PFSK-1 (cell line): Measurements from ENCODE around the gene FOXC1.

Experiments used
- FOXP2 ChIP-seq: optimal IDR thresholded peaks from 2 replicates; pipeline ENCODE3; 2011; ENCODE audit warnings: borderline replicate concordance, control low read depth, inconsistent platforms; ENCODE audit not compliant: insufficient read depth; ENCODE audit errors: extremely low read length, extremely low read depth
- POLR2AphosphoS5 ChIP-seq: IDR thresholded peaks from 2 replicates; pipeline ENCODE4 v1.6.1; 2012; ENCODE audit warnings: low read depth, mild to moderate bottlenecking, control low read depth, low read length, moderate library complexity
- TAF1 ChIP-seq: IDR thresholded peaks from 2 replicates; pipeline ENCODE4 v1.6.1; 2012; ENCODE audit warnings: low read length, control low read depth, borderline replicate concordance; ENCODE audit not compliant: insufficient read depth
- TF ChIP-seq, protein P1 (sequence below), 2 experiments: IDR thresholded peaks; 2 replicates each; pipeline versions ENCODE4 v1.6.1 to v1.8.0; 2011 to 2012; ENCODE audit warnings: low read depth in 2 of 2, low read length in 2 of 2, control low read depth in 1 of 2, inconsistent platforms in 1 of 2, mild to moderate bottlenecking in 1 of 2, moderate library complexity in 1 of 2; ENCODE audit not compliant: insufficient read depth in 1 of 2

DNA sequence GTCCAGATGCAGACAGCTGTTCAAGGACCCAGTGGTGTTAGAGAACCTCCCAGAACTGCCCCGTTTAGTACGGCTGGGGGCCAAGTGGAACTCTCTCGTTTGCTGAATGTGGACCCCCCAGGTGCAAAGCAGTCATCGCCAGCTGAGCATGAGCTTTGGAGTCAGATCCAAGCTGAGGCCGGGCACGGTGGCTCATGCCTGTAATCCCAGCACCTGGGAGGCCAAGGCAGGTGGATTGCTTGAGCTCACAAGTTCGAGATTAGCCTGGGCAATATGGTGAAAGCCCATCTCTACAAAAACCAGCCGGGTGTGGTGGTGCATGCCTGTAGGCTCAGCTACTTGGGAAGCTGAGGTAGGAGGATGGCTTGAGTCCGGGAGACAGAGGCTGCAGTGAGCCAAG lies 29.7 kb downstream of the FOXC1 start:
- TF ChIP-seq, protein P1, sequence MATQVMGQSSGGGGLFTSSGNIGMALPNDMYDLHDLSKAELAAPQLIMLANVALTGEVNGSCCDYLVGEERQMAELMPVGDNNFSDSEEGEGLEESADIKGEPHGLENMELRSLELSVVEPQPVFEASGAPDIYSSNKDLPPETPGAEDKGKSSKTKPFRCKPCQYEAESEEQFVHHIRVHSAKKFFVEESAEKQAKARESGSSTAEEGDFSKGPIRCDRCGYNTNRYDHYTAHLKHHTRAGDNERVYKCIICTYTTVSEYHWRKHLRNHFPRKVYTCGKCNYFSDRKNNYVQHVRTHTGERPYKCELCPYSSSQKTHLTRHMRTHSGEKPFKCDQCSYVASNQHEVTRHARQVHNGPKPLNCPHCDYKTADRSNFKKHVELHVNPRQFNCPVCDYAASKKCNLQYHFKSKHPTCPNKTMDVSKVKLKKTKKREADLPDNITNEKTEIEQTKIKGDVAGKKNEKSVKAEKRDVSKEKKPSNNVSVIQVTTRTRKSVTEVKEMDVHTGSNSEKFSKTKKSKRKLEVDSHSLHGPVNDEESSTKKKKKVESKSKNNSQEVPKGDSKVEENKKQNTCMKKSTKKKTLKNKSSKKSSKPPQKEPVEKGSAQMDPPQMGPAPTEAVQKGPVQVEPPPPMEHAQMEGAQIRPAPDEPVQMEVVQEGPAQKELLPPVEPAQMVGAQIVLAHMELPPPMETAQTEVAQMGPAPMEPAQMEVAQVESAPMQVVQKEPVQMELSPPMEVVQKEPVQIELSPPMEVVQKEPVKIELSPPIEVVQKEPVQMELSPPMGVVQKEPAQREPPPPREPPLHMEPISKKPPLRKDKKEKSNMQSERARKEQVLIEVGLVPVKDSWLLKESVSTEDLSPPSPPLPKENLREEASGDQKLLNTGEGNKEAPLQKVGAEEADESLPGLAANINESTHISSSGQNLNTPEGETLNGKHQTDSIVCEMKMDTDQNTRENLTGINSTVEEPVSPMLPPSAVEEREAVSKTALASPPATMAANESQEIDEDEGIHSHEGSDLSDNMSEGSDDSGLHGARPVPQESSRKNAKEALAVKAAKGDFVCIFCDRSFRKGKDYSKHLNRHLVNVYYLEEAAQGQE (IDR thresholded peaks at IDR 0.05; ENCODE audit: insufficient read depth in 1 of 2, low read depth in 2 of 2, low read length in 2 of 2): no peak
- no peak for TF ChIP-seq POLR2AphosphoS5
- TF ChIP-seq FOXP2: no peak
- no peak for TF ChIP-seq TAF1
